Naive thymus-derived CD8-positive, alpha-beta T cell (primary cell): ENCODE measurements around the gene MYO16. TPM values are rescaled to one million over a fixed set of nuclear protein-coding genes. Genes with fewer than 3 reads are reported as not detected.

Experiments
- ATAC-seq, 2 donors: fragments of 150-1000 bp; cut with Tn5 transposase in 1 of 2; sonication (Bioruptor Pico), chemical (Tn5 transposase) in 1 of 2; 1 replicate in 1 of 2; 2 replicates in 1 of 2; pipeline ENCODE4 v1.10.0; 2021; ENCODE audit warnings: mild to moderate bottlenecking in 2 of 2, moderate library complexity in 2 of 2
- POLR2A ChIA-PET: fragments of 350-600 bp; sonication (Branson Sonifier 250); formaldehyde crosslinking; loops from one replicate; lab custom pipeline; 2021; ENCODE audit warnings: antibody characterized with exemption; lab: Charles Lee
- DNase-seq, 10 donors: peaks; one replicate each; pipeline versions ENCODE4 v3.0.0 to v3.0.0-alpha.2; 2020 to 2022
- H3K27ac Mint-ChIP-seq, 10 donors: one replicate each; pipeline ENCODE4 v1.8.0; 2020 to 2022; ENCODE audit warnings: mild to moderate bottlenecking in 10 of 10, mixed read lengths in 10 of 10, moderate library complexity in 4 of 10, inconsistent platforms in 1 of 10
- H3K27me3 Mint-ChIP-seq, 5 donors: one replicate each; pipeline ENCODE4 v1.8.0; 2021 to 2022; ENCODE audit warnings: mixed read lengths in 5 of 5
- H3K36me3 Mint-ChIP-seq, 3 donors: one replicate each; pipeline ENCODE4 v1.8.0; 2020 to 2022; ENCODE audit warnings: mixed read lengths in 3 of 3, mild to moderate bottlenecking in 2 of 3, inconsistent platforms in 1 of 3
- H3K4me1 Mint-ChIP-seq, 4 donors: one replicate each; pipeline ENCODE4 v1.8.0; 2021 to 2022; ENCODE audit warnings: mixed read lengths in 4 of 4
- H3K4me3 Mint-ChIP-seq, 10 donors: one replicate each; pipeline ENCODE4 v1.8.0; 2020 to 2022; ENCODE audit warnings: mild to moderate bottlenecking in 10 of 10, mixed read lengths in 10 of 10, moderate library complexity in 6 of 10, inconsistent platforms in 1 of 10
- H3K9me3 Mint-ChIP-seq, 9 donors: one replicate each; pipeline ENCODE4 v1.8.0; 2020 to 2022; ENCODE audit warnings: mixed read lengths in 9 of 9, mild to moderate bottlenecking in 3 of 9, inconsistent platforms in 1 of 9, moderate library complexity in 1 of 9
- polyA plus RNA-seq, 3 donors: library from polyadenylated mRNA; unstranded; fragments of 300-500 nt; fragmentation: Illumina TruSeq; gene quantifications; one replicate each; pipeline ENCODE4 v1.2.3, GENCODE V29; 2021
- total RNA-seq, 8 experiments: library from RNA in 2 of 8; stranded (reverse) in 2 of 8; gene quantifications; one replicate each; pipeline ENCODE4 v1.2.3 and lab custom pipeline; 2021 to 2026

The MYO16 gene
- total and polyA plus RNA-seq, 5 experiments from 2014 or later = not detected

DNA sequence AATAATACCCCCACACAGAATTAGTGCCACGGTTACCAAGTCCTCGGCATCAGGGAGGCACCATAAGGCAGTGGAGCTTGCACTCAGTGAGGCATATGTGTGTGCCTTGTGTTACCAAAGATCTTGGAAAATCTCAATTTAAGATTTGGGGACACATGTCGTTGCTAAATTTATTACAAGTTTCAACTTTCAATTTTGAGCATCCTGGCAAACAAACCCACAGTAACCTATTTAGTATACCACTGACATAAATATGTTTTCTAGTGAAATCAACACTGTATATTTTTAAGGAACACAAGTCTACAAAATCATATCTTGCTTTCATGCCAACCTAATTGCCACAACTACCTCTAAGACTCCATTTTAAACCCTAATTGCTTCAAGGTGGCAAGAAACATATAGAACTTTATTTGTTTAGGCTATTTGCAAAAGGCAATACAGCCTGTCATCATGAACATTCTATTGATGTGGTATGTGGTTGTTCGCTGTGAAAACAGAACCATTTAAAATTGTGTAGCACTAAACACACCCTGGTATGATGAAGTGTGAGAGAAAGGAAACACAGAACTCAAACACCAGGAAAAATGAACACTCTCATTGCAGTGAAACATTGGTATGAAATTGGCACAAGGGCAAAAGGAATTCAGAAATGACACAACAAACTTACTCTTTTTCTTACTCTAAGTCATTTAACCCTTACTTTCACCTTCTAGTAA lies 625.9 kb downstream of the MYO16 start:
- Mint-ChIP-seq H3K27me3 (peaks cover 0 to 20% (median 5%) of the 10 kb centered on the region in 5 donors), H3K9me3 (peaks cover 0 to 18% (median 5%) of the 10 kb centered on the region in 9 donors), H3K4me3 (no peak overlapping the region), H3K27ac (no peak overlapping the region), H3K4me1 (peaks cover 0 to 2% (median 0%) of the 10 kb centered on the region in 4 donors), H3K36me3 (peaks cover 0 to 8% (median 0%) of the 10 kb centered on the region in 3 donors)
- DNase-seq (no peak), ATAC-seq (no peak)
- POLR2A ChIA-PET = no interaction called here

DNA sequence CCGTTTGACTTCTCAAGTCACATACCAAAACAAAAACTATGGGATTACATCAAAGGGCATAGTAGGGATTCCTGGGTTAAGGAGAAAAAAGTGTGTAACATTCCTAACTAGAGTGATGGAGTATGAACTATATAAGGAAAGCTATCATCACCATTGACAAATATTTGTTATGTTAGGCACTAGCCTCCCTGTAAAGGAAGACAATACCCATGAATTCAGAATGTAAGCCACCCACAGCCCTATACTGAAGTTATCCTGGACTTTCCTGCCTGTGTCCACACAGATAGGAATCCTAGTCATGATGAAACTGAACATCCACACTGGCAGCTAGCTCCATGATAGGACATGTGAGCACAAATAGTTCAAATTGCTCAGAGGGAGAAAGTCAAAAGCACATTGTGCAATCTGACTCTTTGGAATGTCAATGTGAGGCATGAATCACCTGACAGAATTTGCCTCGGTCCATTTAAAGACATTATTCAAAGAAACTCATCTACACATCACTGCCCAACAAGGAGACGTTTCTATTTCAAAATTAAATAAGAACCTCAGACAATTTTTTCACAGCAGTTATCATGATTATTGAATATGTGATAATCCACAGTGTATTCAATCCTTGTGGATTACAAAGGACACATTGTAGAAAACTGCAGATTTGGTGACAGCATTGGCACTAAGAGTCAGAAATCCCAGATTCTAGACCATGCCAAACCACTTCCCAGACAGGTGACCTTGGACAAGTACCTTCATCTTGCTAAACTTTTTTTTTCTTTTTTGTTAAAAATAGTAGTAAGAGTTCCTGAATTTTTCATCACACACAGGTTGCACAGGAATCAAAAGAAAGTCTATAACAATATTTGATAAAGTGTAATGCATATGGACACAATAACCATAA lies 627.7 kb downstream of the MYO16 start:
- ATAC-seq = no peak
- POLR2A ChIA-PET = no interaction called here
- peaks cover 0 to 2% (median 0%) of the 10 kb centered on the region in 4 donors for H3K4me1 Mint-ChIP-seq
- H3K27me3 Mint-ChIP-seq = peaks cover 0 to 20% (median 6%) of the 10 kb centered on the region in 5 donors
- peaks cover 0 to 18% (median 5%) of the 10 kb centered on the region in 9 donors for H3K9me3 Mint-ChIP-seq
- peaks cover 0 to 8% (median 0%) of the 10 kb centered on the region in 3 donors for H3K36me3 Mint-ChIP-seq
- no peak overlapping the region for H3K27ac Mint-ChIP-seq
- DNase-seq = no peak
- H3K4me3 Mint-ChIP-seq = no peak overlapping the region
